Vagina (tissue), 2 donors: ENCODE measurements around the gene ASPM. TPM values are rescaled to one million over a fixed set of nuclear protein-coding genes. Genes with fewer than 3 reads are reported as not detected.
"Not testable (repeated sequence)": the region's sequence is repeated elsewhere in the genome, so short reads cannot be mapped to it uniquely, and the experiment has no call there.

Experiments used
- DNase-seq, 2 donors: peaks; one replicate each; pipeline ENCODE4 v3.0.0-alpha.2; 2017; ENCODE audit errors: extremely low spot score in 2 of 2
- H3K27ac ChIP-seq: fragments of 200-600 bp; sonication (generic); one replicate; pipeline ENCODE4 v1.5.1; 2019
- H3K27me3 ChIP-seq: fragments of 200-600 bp; sonication (generic); one replicate; pipeline ENCODE4 v1.5.1; 2019
- H3K36me3 ChIP-seq, 2 donors: fragments of 200-600 bp; sonication (generic); one replicate each; pipeline ENCODE4 v1.5.1; 2017 to 2019
- H3K4me1 ChIP-seq: fragments of 200-600 bp; sonication (generic); one replicate; pipeline ENCODE4 v1.5.1; 2019
- H3K4me3 ChIP-seq, 2 donors: fragments of 200-600 bp; sonication (generic); 1 replicate in 1 of 2; 2 replicates in 1 of 2; pipeline ENCODE4 v1.5.1; 2016 to 2019
- H3K9me3 ChIP-seq: fragments of 200-600 bp; sonication (generic); one replicate; pipeline ENCODE4 v1.5.1; 2019
- POLR2A ChIP-seq, 2 donors: fragments of 450-650 bp; IDR thresholded peaks; one replicate each; pipeline ENCODE4 v1.6.1; 2017; ENCODE audit warnings: antibody characterized with exemption in 2 of 2, mild to moderate bottlenecking in 2 of 2, moderate library complexity in 2 of 2
- POLR2AphosphoS5 ChIP-seq, 2 donors: sonication (generic); formaldehyde crosslinking; IDR thresholded peaks; one replicate each; pipeline ENCODE4 v1.9.0; 2017; ENCODE audit warnings: antibody characterized with exemption in 2 of 2, mild to moderate bottlenecking in 2 of 2, low read depth in 1 of 2; ENCODE audit not compliant: insufficient read depth in 1 of 2
- intact Hi-C: fragments of 100-400 bp; cut with DNase I; formaldehyde crosslinking; loops from one replicate; pipeline ENCODE4 v1.15.1; 2023
- total RNA-seq: library from RNA; depleted of rRNA; stranded (reverse); fragments of >200 nt; gene quantifications from one replicate; pipeline ENCODE4 v1.2.3, GENCODE V29; 2016
- TF ChIP-seq, protein P1 (sequence below), 3 experiments: fragments of 450-650 bp in 2 of 3; fragments of 200-600 bp in 1 of 3; sonication (generic) in 1 of 3; IDR thresholded peaks; one replicate each; pipeline ENCODE4 v1.5.1; 2017 to 2019; ENCODE audit warnings: antibody characterized with exemption in 3 of 3, mild to moderate bottlenecking in 2 of 3, moderate library complexity in 2 of 3

The ASPM gene
- total RNA-seq, 1 donor from 2014 or later: 4.2 TPM

DNA sequence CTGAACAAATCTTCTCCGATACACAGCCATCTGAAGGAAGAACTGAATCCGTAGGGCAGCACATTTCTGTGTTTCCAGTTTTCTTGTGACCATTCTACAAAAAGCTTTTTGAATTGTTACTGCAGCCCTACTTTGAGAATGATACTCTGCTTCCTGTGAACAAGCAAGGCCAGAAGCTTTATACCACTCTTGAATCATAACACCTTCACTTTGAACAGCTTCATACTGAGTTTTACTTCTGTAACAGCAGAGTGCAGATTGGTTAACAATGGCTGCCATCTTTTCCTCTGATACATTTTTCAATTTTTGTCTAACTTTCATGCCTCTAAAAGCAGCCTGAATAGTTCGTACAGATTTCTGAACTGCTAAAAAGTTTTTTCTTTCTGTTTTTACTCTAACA is 45.8 kb downstream of the ASPM start:
- no peaks in the 10 kb centered on the region for H3K4me1 ChIP-seq
- intact Hi-C loops: no loop called here
- DNase-seq: no peak
- no peaks in the 10 kb centered on the region for H3K27me3 ChIP-seq
- TF ChIP-seq POLR2AphosphoS5 (IDR thresholded peaks at IDR 0.05; ENCODE audit: insufficient read depth in 1 of 2, low read depth in 1 of 2) (no peak), POLR2A (IDR thresholded peaks at IDR 0.05) (no peak)
- TF ChIP-seq, protein P1, sequence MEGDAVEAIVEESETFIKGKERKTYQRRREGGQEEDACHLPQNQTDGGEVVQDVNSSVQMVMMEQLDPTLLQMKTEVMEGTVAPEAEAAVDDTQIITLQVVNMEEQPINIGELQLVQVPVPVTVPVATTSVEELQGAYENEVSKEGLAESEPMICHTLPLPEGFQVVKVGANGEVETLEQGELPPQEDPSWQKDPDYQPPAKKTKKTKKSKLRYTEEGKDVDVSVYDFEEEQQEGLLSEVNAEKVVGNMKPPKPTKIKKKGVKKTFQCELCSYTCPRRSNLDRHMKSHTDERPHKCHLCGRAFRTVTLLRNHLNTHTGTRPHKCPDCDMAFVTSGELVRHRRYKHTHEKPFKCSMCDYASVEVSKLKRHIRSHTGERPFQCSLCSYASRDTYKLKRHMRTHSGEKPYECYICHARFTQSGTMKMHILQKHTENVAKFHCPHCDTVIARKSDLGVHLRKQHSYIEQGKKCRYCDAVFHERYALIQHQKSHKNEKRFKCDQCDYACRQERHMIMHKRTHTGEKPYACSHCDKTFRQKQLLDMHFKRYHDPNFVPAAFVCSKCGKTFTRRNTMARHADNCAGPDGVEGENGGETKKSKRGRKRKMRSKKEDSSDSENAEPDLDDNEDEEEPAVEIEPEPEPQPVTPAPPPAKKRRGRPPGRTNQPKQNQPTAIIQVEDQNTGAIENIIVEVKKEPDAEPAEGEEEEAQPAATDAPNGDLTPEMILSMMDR (IDR thresholded peaks at IDR 0.05): no peak
- no peak overlapping the region for H3K27ac ChIP-seq
- no peaks in the 10 kb centered on the region for H3K36me3 ChIP-seq
- H3K4me3 ChIP-seq: no peak overlapping the region
- no peaks in the 10 kb centered on the region for H3K9me3 ChIP-seq

DNA sequence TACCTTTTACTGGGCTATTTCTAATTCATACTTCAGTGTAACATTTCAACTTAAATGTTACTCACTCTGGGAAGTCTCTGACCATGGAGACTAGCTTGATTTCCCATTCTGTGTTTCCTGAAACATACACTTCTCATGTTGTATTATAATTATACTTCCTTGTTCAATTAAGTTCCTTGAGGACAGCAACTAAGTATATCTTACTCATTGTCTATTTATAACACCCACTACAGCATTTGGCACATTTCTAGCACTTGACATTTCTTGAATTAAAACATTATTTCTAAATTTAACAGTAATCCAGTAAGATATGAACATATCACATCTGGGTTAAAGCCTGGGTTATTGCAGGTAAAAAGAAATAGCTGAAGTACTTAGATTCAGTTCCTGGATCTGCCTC is 47.0 kb downstream of the ASPM start:
- no peaks in the 10 kb centered on the region for H3K9me3 ChIP-seq
- intact Hi-C loops: no loop called here
- H3K36me3 ChIP-seq: no peaks in the 10 kb centered on the region
- TF ChIP-seq POLR2AphosphoS5 (IDR thresholded peaks at IDR 0.05; ENCODE audit: insufficient read depth in 1 of 2, low read depth in 1 of 2) (no peak), POLR2A (IDR thresholded peaks at IDR 0.05) (no peak)
- TF ChIP-seq, protein P1 (IDR thresholded peaks at IDR 0.05): no peak
- H3K4me3 ChIP-seq: no peak overlapping the region
- no peak for DNase-seq
- H3K4me1 ChIP-seq: no peaks in the 10 kb centered on the region
- H3K27me3 ChIP-seq: no peaks in the 10 kb centered on the region
- H3K27ac ChIP-seq: no peak overlapping the region

DNA sequence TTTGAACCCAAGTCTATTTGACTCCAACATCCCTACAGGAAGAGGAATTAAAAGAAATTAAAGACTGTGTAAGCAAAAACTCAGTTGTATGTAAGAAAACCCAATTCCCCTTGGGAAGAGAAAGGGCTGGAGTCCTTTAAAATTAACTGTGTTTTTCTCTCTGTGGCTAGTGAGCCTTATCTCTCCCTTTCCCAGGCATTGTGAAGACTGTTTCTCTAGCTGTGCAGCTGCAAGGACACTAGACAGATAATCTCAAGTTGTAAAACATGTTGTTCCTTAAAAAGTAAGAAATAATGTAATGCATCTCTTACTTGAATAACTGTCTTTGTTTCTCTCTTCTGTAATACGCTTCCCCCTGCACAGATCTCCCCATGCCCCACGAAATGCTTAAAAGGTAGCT is 49.5 kb downstream of the ASPM start:
- H3K27me3 ChIP-seq, H3K4me1 ChIP-seq, H3K4me3 ChIP-seq, intact Hi-C loops, H3K36me3 ChIP-seq, H3K27ac ChIP-seq, H3K9me3 ChIP-seq, DNase-seq: not testable (repeated sequence)

DNA sequence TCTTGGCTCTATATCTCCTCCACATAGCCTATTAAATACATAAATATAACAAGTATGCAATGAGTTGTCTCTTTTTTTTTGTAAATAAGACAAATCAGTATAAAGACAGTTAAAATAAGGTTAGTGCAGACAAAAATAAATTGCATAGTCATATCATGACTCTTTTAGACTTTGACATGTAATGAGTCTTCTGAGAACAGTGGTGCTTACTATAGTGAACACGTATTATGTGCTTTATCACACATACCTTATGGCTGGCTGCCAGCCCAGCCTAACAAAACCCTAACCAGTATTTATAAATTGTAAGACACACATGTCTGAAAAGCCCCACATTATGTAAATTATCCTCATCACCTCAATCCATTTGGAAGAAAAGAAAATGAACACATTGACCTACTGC is 50.3 kb downstream of the ASPM start:
- Histone ChIP-seq H3K9me3 (no peaks in the 10 kb centered on the region), H3K27me3 (no peaks in the 10 kb centered on the region), H3K4me3 (no peak overlapping the region), H3K27ac (no peak overlapping the region), H3K4me1 (no peaks in the 10 kb centered on the region), H3K36me3 (no peaks in the 10 kb centered on the region)
- TF ChIP-seq, protein P1 (IDR thresholded peaks at IDR 0.05): no peak
- no peak for TF ChIP-seq POLR2AphosphoS5 (IDR thresholded peaks at IDR 0.05; ENCODE audit: insufficient read depth in 1 of 2, low read depth in 1 of 2)
- TF ChIP-seq POLR2A (IDR thresholded peaks at IDR 0.05): no peak
- intact Hi-C loops: no loop called here
- DNase-seq: no peak

DNA sequence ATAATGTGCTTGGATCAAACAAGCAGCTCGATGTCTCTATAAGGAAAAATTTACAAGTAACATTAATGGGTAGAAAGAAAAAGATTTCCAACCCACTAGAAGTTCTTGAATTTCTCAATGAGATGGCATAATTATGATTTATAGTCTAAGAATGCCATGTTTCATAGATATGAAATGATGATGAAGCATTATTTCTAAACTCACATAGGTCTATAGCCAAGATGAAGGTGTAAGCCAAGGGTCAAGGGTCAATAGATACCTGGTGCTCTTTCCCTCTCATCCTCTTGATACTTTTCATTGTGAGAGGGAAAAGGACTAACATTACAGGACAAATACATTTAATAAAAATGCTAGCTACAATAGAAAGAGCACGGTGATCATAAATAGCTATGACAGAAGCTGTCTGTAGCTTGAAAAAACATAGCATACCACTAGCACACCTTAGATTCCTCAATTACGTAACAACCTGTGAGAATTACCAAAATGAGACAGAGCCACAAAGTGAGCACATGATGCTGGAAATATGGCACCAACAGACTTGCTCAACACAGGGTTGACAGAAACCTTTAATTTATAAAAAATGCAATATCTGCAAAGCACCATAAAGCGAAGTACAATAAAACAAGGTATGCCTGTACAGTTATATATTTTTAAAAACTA is 53.1 kb downstream of the ASPM start:
- no peak for TF ChIP-seq POLR2A (IDR thresholded peaks at IDR 0.05)
- TF ChIP-seq, protein P1 (IDR thresholded peaks at IDR 0.05): no peak
- H3K9me3 ChIP-seq: no peaks in the 10 kb centered on the region
- intact Hi-C loops: no loop called here
- H3K4me3 ChIP-seq: no peak overlapping the region
- H3K36me3 ChIP-seq: no peaks in the 10 kb centered on the region
- DNase-seq: no peak
- no peaks in the 10 kb centered on the region for H3K4me1 ChIP-seq
- no peak overlapping the region for H3K27ac ChIP-seq
- no peaks in the 10 kb centered on the region for H3K27me3 ChIP-seq
